ENCODE data around the gene LIPC. TPM values are rescaled to one million over a fixed set of nuclear protein-coding genes. Genes with fewer than 3 reads are reported as not detected.

LIPC gene
- total RNA-seq, 1 experiment from 2014 or later, result not detected

DNA sequence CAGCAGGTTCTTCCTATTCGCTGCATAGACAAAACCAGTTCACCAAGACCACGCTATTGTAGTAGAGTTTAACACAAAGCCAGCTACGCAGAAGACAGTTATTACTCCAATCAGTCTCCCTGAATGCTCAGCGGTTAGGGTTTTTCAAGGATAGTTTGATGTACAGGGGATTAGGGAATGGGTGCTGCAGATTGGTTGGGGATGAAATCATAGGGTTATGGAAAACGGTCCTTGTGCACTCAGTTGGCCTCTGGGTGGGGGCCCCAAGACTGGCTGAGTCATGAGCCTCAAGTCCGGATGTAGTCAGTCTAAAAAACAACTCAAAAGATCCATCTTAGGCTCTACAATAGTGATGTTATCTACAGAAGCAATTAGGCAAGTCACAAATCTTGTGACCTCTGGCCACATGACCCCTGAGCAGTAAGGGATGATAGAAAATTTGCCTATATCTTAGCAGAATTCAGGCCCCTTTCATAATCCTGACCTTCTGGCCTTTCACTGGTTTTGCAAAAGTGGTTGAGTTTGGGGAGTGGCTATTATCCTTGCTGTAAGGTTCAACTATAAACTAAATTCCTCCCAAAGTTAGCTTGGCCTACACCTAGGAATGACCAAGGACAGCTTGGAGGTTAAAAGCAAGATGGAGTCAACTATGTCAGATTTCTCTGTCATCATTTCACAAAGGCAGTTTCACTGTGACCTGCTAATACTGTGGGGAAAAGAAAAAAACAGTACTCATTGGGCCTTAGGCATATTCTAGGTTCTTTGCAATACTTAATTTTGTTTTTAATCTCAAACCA is 57.7 kb downstream of the LIPC start:
- ChIA-PET CTCF (no interaction called here), POLR2A (no interaction called here), RAD21 (ENCODE audit: low non-redundant PET in 1 of 2, low total read pairs in 2 of 2, uncharacterized antibody in 2 of 2, unreplicated experiment in 2 of 2) (no interaction called here)
- H3K9me3 ChIP-seq (ENCODE audit: control insufficient read depth in 1 of 2, insufficient read depth in 1 of 2, low read depth in 1 of 2, low read length in 2 of 2), result no peaks in the 10 kb centered on the region; a peak in 1 of 4 replicates
- intact Hi-C loops (cut with micrococcal nuclease), result no loop called here
- H3K79me2 ChIP-seq (ENCODE audit: insufficient read depth, low read length), result no peaks in the 10 kb centered on the region
- no peaks in the 10 kb centered on the region for H4K20me1 ChIP-seq (ENCODE audit: insufficient read depth)
- no peak overlapping the region for H2AFZ ChIP-seq (ENCODE audit: low read depth, low read length, poor library complexity, severe bottlenecking)
- H3K4me2 ChIP-seq (ENCODE audit: low read length), result no peak overlapping the region
- no peaks in the 10 kb centered on the region for H3K9me2 ChIP-seq (ENCODE audit: insufficient read depth)
- no peak overlapping the region for H3K4me3 ChIP-seq (replicated peaks in 1 of 2; ENCODE audit: low read depth in 1 of 2, low read length in 2 of 2)
- no peaks in the 10 kb centered on the region for H3K4me1 ChIP-seq (ENCODE audit: control insufficient read depth in 1 of 2, insufficient read depth in 2 of 2, low read length in 2 of 2)
- TF ChIP-seq EGR1 (IDR thresholded peaks at IDR 0.05; ENCODE audit: low read depth) (no peak), SRF (IDR thresholded peaks at IDR 0.05; ENCODE audit: low read depth) (no peak), CEBPB (IDR thresholded peaks at IDR 0.05; ENCODE audit: low read depth) (no peak), POLR2AphosphoS5 (IDR thresholded peaks at IDR 0.05; ENCODE audit: low read depth, low read length) (no peak), ZNF274 (IDR thresholded peaks at IDR 0.05; ENCODE audit: low read depth, low read length) (no peak), RAD21 (IDR thresholded peaks at IDR 0.05; ENCODE audit: low read depth) (no peak), REST (IDR thresholded peaks at IDR 0.05; ENCODE audit: low read depth) (no peak), EZH2 (IDR thresholded peaks at IDR 0.05) (no peak), TCF7L2 (IDR thresholded peaks at IDR 0.05; ENCODE audit: borderline replicate concordance, extremely low read depth, insufficient read depth, insufficient read length) (no peak), JUND (IDR thresholded peaks at IDR 0.05) (no peak), MAX (IDR thresholded peaks at IDR 0.05) (no peak), ATF3 (IDR thresholded peaks at IDR 0.05) (no peak), ZFX (IDR thresholded peaks at IDR 0.05) (no peak), YY1 (IDR thresholded peaks at IDR 0.05; ENCODE audit: extremely low read depth, insufficient replicate concordance, low read depth, low read length) (no peak), ZBTB33 (IDR thresholded peaks at IDR 0.05; ENCODE audit: extremely low read depth, insufficient replicate concordance, low read length) (no peak)
- TF ChIP-seq, protein P1, sequence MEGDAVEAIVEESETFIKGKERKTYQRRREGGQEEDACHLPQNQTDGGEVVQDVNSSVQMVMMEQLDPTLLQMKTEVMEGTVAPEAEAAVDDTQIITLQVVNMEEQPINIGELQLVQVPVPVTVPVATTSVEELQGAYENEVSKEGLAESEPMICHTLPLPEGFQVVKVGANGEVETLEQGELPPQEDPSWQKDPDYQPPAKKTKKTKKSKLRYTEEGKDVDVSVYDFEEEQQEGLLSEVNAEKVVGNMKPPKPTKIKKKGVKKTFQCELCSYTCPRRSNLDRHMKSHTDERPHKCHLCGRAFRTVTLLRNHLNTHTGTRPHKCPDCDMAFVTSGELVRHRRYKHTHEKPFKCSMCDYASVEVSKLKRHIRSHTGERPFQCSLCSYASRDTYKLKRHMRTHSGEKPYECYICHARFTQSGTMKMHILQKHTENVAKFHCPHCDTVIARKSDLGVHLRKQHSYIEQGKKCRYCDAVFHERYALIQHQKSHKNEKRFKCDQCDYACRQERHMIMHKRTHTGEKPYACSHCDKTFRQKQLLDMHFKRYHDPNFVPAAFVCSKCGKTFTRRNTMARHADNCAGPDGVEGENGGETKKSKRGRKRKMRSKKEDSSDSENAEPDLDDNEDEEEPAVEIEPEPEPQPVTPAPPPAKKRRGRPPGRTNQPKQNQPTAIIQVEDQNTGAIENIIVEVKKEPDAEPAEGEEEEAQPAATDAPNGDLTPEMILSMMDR (IDR thresholded peaks at IDR 0.05 in 2 of 3, conservative IDR thresholded peaks at IDR 0.05 in 1 of 3; ENCODE audit: borderline replicate concordance in 1 of 3, insufficient read depth in 1 of 3, low read depth in 2 of 3, low read length in 2 of 3), result no peak
- no TSS peak for BruUV-seq (replicated peaks)
- DNase-seq (ENCODE audit: low read depth, low spot score), result no peak
- no peaks in the 10 kb centered on the region for H3K27me3 ChIP-seq (ENCODE audit: insufficient read depth, low read length)
- no peak for ATAC-seq
- H3K9ac ChIP-seq (ENCODE audit: low read length), result no peak overlapping the region
- H3K36me3 ChIP-seq (ENCODE audit: control insufficient read depth in 1 of 2, insufficient read depth in 2 of 2, low read length in 2 of 2), result no peaks in the 10 kb centered on the region
- H3K27ac ChIP-seq (ENCODE audit: low read depth, low read length), result no peak overlapping the region
